K562 (cell line): ENCODE data around the gene ARHGAP9. TPM values are rescaled to one million over a fixed set of nuclear protein-coding genes. Genes with fewer than 3 reads are reported as not detected.
"Not testable (repeated sequence)": the region's sequence is repeated elsewhere in the genome, so short reads cannot be mapped to it uniquely, and the experiment has no call there.

Source experiments
- ATAC-seq: fragments of 200-7000 bp; cut with Tn5 transposase; 3 replicates; pipeline ENCODE4 v1.9.1; 2020; ENCODE audit warnings: moderate library complexity
- BruUV-seq: library from RNA; stranded (reverse); fragments of 400-500 nt; replicated peaks from 2 replicates; lab custom pipeline; 2021; lab: Mats Ljungman, UMichigan
- CTCF ChIA-PET: fragments of 300-600 bp; formaldehyde crosslinking; extraction: SDS; loops from one replicate; lab custom pipeline; 2021; ENCODE audit warnings: low intra/inter-chr PET ratio; lab: Yijun Ruan, JAX
- POLR2A ChIA-PET: fragments of 300-600, 350-650 bp; sonication (Branson Sonifier 250); formaldehyde crosslinking; extraction: SDS; loops from one replicate; lab custom pipeline; 2021; ENCODE audit warnings: antibody characterized with exemption, inconsistent platforms; lab: Yijun Ruan, JAX
- DNase-seq, 4 experiments: peaks; one replicate each; pipeline versions ENCODE4 v3.0.0 to v3.0.0-alpha.2; 2011 to 2018; ENCODE audit warnings: low spot score in 3 of 4, mixed read lengths in 3 of 4; ENCODE audit errors: extremely low read depth in 1 of 4
- FAIRE-seq: peaks from 2 replicates; lab custom pipeline; 2011; peaks lifted over from hg19 to GRCh38; lab: Jason Lieb, UNC
- H2AFZ ChIP-seq: 2 replicates; pipeline ENCODE4 v1.6.0; 2011; ENCODE audit warnings: low read depth, low read length, control low read depth, inconsistent platforms
- H3K27ac ChIP-seq: fragments of 200-600 bp; 3 replicates; pipeline ENCODE4 v1.8.0; 2011; ENCODE audit warnings: low read depth, mild to moderate bottlenecking, control low read depth, inconsistent platforms, low read length, moderate library complexity, mixed read lengths; ENCODE audit errors: extremely low read depth
- H3K27me3 ChIP-seq, 2 experiments: fragments of 300-600 bp in 1 of 2; 2 replicates in 1 of 2; 3 replicates in 1 of 2; pipeline versions ENCODE4 v1.6.0 to v1.8.0; 2011; ENCODE audit warnings: inconsistent platforms in 2 of 2, low read length in 2 of 2, mild to moderate bottlenecking in 1 of 2, mixed read lengths in 1 of 2, moderate library complexity in 1 of 2; ENCODE audit not compliant: control insufficient read depth in 2 of 2, insufficient read depth in 2 of 2
- H3K36me3 ChIP-seq: fragments of 300-600 bp; 3 replicates; pipeline ENCODE4 v1.8.0; 2011; ENCODE audit warnings: mild to moderate bottlenecking, low read length, inconsistent platforms; ENCODE audit not compliant: control insufficient read depth, insufficient read depth
- H3K4me1 ChIP-seq, 2 experiments: fragments of 200-600 bp in 1 of 2; replicated peaks in 1 of 2; 2 replicates in 1 of 2; 3 replicates in 1 of 2; pipeline versions ENCODE4 v1.5.1 to v1.8.0; 2011; ENCODE audit warnings: inconsistent platforms in 2 of 2, low read length in 2 of 2, mild to moderate bottlenecking in 1 of 2, mixed read lengths in 1 of 2, moderate library complexity in 1 of 2; ENCODE audit not compliant: control insufficient read depth in 2 of 2, insufficient read depth in 2 of 2
- H3K4me2 ChIP-seq: 2 replicates; pipeline ENCODE4 v1.6.1; 2011; ENCODE audit warnings: low read length, control low read depth, inconsistent platforms, mixed read lengths; ENCODE audit not compliant: insufficient read depth
- H3K4me3 ChIP-seq: fragments of 200-600 bp; sonication (generic), shearing (Covaris generic); 2 replicates; pipeline ENCODE4 v1.5.1; 2016; ENCODE audit warnings: control low read depth, inconsistent platforms
- H3K79me2 ChIP-seq: fragments of 200-600 bp; 3 replicates; pipeline ENCODE4 v1.8.0; 2011; ENCODE audit warnings: low read length, inconsistent platforms; ENCODE audit not compliant: control insufficient read depth, insufficient read depth
- H3K9ac ChIP-seq, 2 experiments: 2 replicates each; pipeline versions ENCODE4 v1.6.0 to v1.6.1; 2011; ENCODE audit warnings: low read depth in 2 of 2, low read length in 2 of 2, control low read depth in 1 of 2, inconsistent platforms in 1 of 2, mild to moderate bottlenecking in 1 of 2, mixed read lengths in 1 of 2; ENCODE audit not compliant: insufficient read depth in 1 of 2
- H3K9me1 ChIP-seq: one replicate; pipeline ENCODE4 v1.6.0; 2011; ENCODE audit warnings: inconsistent platforms, mild to moderate bottlenecking, low read length, moderate library complexity; ENCODE audit not compliant: control insufficient read depth, insufficient read depth
- H3K9me3 ChIP-seq: replicated peaks from 2 replicates; pipeline ENCODE4 v1.5.1; 2011; ENCODE audit warnings: low read depth, low read length, inconsistent platforms; ENCODE audit not compliant: control insufficient read depth, insufficient read depth
- H4K20me1 ChIP-seq: replicated peaks from 2 replicates; pipeline ENCODE4 v1.6.1; 2011; ENCODE audit warnings: low read length, inconsistent platforms, mixed read lengths; ENCODE audit not compliant: control insufficient read depth, insufficient read depth
- AFF4 ChIP-seq: sonication (generic); formaldehyde crosslinking; IDR thresholded peaks from 2 replicates; pipeline ENCODE4 v1.8.0; 2023; ENCODE audit warnings: mild to moderate bottlenecking, missing genetic modification reagents
- HDAC3 ChIP-seq: fragments of 450-650 bp; IDR thresholded peaks from 2 replicates; pipeline ENCODE4 v1.6.1; 2018; ENCODE audit warnings: borderline replicate concordance, mild to moderate bottlenecking, moderate library complexity; ENCODE audit not compliant: partially characterized antibody
- MLLT1 ChIP-seq, 2 experiments: fragments of 450-650 bp; IDR thresholded peaks; 2 replicates each; pipeline ENCODE4 v1.6.1; 2016
- NBN ChIP-seq: fragments of 450-650 bp; IDR thresholded peaks from 2 replicates; pipeline ENCODE4 v1.6.1; 2016; ENCODE audit warnings: low read depth, mild to moderate bottlenecking
- NFATC3 ChIP-seq: fragments of 450-650 bp; IDR thresholded peaks from 2 replicates; pipeline ENCODE4 v1.6.1; 2017; ENCODE audit warnings: mild to moderate bottlenecking
- NKRF ChIP-seq: fragments of 450-650 bp; IDR thresholded peaks from 2 replicates; pipeline ENCODE4 v1.6.1; 2016; ENCODE audit warnings: borderline replicate concordance
- PHB2 ChIP-seq: fragments of 450-650 bp; IDR thresholded peaks from 2 replicates; pipeline ENCODE4 v1.6.1; 2017; ENCODE audit warnings: low read depth
- POLR2B ChIP-seq: fragments of 450-650 bp; IDR thresholded peaks from 2 replicates; pipeline ENCODE4 v1.6.1; 2018; ENCODE audit warnings: low read depth; ENCODE audit not compliant: partially characterized antibody
- PTTG1 ChIP-seq: fragments of 450-650 bp; IDR thresholded peaks from 2 replicates; pipeline ENCODE4 v1.6.1; 2016; ENCODE audit warnings: low read depth, mild to moderate bottlenecking, missing genetic modification characterization, missing compliant biosample characterization
- RBFOX2 ChIP-seq: fragments of 200-400 bp; formaldehyde crosslinking; IDR thresholded peaks from 2 replicates; pipeline ENCODE4 v1.6.1; 2017; ENCODE audit warnings: low read depth, mild to moderate bottlenecking, low read length, moderate library complexity
- SUPT5H ChIP-seq: fragments of 450-650 bp; IDR thresholded peaks from 2 replicates; pipeline ENCODE4 v1.6.1; 2016
- ZC3H4 ChIP-seq: sonication (generic); formaldehyde crosslinking; IDR thresholded peaks from 2 replicates; pipeline ENCODE4 v1.9.0; 2021; ENCODE audit warnings: missing genetic modification reagents, borderline replicate concordance
- WGBS: fragments of 100-300 bp; shearing (Covaris generic); methylation state at CpG from one replicate; pipeline ENCODE4 v1.1.6; 2016; ENCODE audit warnings: low coverage, mixed read lengths; ENCODE audit not compliant: insufficient coverage; ENCODE audit errors: missing lambda C conversion rate; 5-methylcytosine and 5-hydroxymethylcytosine counted together
- in situ Hi-C: fragments of 300-500 bp; cut with MboI; formaldehyde crosslinking; loops from 4 replicates; pipeline ENCODE4 v1.15.0; 2018; ENCODE audit warnings: inconsistent platforms, mixed read lengths
- intact Hi-C: fragments of 100-400 bp; cut with micrococcal nuclease; formaldehyde crosslinking; loops from 2 replicates; pipeline ENCODE4 v1.14.2; 2022
- polyA plus RNA-seq, 8 experiments: library from polyadenylated mRNA; depleted of rRNA in 4 of 8; stranded (reverse) in 5 of 8; unstranded in 3 of 8; fragments of >200 nt; fragmentation: Nextera tagmentation in 2 of 8; fragmentation: Illumina TruSeq in 1 of 8; extraction: Ambion mirVana in 2 of 8; extraction: Trizol in 1 of 8; gene quantifications; 2 replicates each; pipeline versions ENCODE4 v1.2.1 to v1.2.3, GENCODE V29; 2011 to 2014; ENCODE audit warnings: inconsistent platforms in 1 of 8, missing spikeins in 1 of 8
- total RNA-seq, 7 experiments: library from RNA; depleted of rRNA in 6 of 7; stranded (reverse); fragments of >200 nt in 6 of 7; fragmentation: Illumina TruSeq in 2 of 7; extraction: Trizol in 2 of 7; gene quantifications; 2 replicates each; pipeline versions ENCODE4 v1.2.1 to v1.2.3, GENCODE V29; 2011 to 2021; ENCODE audit warnings: low replicate concordance in 1 of 7

Gene ARHGAP9
- total and polyA plus RNA-seq, 9 of the 15 experiments (the other 6 are each of a cell fraction or from before 2014, with no cell fraction given), result 1.5 to 10.2 (median 5.1) TPM

- TF ChIP-seq HDAC3, result no peak
Measured at GRCh38 chr12:57518176-57518919, 38.7 kb upstream of the ARHGAP9 start (continued).

DNA sequence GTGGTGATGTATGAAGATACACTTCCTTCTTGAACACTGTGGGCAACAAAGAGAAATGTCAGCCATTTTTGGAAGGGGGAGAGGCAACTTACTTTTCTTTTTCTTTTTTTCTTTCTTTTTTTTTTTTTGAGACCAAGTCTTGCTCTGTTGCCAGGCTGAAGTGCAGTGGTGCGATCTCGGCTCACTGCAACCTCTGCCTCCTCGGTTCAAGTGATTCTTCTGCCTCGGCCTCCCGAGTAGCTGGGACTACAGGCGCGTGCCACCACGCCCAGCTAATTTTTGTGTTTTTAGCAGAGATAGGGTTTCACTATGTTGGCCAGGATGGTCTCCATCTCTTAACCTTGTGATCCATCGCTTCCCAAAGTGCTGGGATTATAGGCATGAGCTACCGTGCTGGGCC, 38.1 kb upstream of the ARHGAP9 start:
- FAIRE-seq, CTCF ChIA-PET, H3K9me3 ChIP-seq, intact Hi-C loops, ATAC-seq, BruUV-seq, H3K9me1 ChIP-seq, in situ Hi-C loops, DNase-seq, H2AFZ ChIP-seq, H3K27me3 ChIP-seq: not testable (repeated sequence)
- peak overlapping the region; percentile 86 for H3K4me3 ChIP-seq
- H3K9ac ChIP-seq, result peak overlapping the region in 1 of 2 experiments; percentile 100; a peak in 1 of 4 replicates
- peaks cover 41% of the 10 kb centered on the region for H3K79me2 ChIP-seq
- peak overlapping the region; percentile 99 for H3K4me2 ChIP-seq
- WGBS, result 90% methylated on average over 8 of the region's 10 CpGs
- H4K20me1 ChIP-seq, result peaks cover 52% of the 10 kb centered on the region
- H3K27ac ChIP-seq, result peak overlapping the region; percentile 99; the same call in 2 of the 3 replicates
- peaks cover 19 to 32% of the 10 kb centered on the region in 2 experiments for H3K4me1 ChIP-seq
- peaks cover 71% of the 10 kb centered on the region for H3K36me3 ChIP-seq
- POLR2A ChIA-PET, result interaction anchor here (0.6 to 10.1 kb wide), 21 partner anchors 8 to 792 kb away, joined by 3 to 184 read pairs (median 4); partner anchors contain the start of genes B4GALNT1, DCTN2 and MARS1
- TF ChIP-seq PTTG1 (0 out of 2 replicates have a peak, but pooled peaks have one; percentile 21), NKRF (peak; percentile 25; the same call in 1 of the 2 replicates), POLR2B (peak; percentile 55), SUPT5H (peak; percentile 60), NBN (0 out of 2 replicates have a peak, but pooled peaks have one; percentile 25), AFF4 (CRISPR knock-in tag) (0 out of 2 replicates have a peak, but pooled peaks have one; percentile 5), MLLT1 (IDR thresholded peaks at IDR 0.05) (peak in 1 of 2 experiments; percentile 80; a peak in 3 of 4 replicates), NFATC3 (peak; percentile 5; the same call in 1 of the 2 replicates), RBFOX2 (0 out of 2 replicates have a peak, but pooled peaks have one; percentile 26), ZC3H4 (CRISPR knock-in tag) (peak; percentile 55; the same call in 1 of the 2 replicates), PHB2 (0 out of 2 replicates have a peak, but pooled peaks have one; percentile 20)
